ENCODE measurements around the gene CEP112. TPM values are rescaled to one million over a fixed set of nuclear protein-coding genes. Genes with fewer than 3 reads are reported as not detected.

The CEP112 gene
- total and polyA plus RNA-seq, 4 donors, result 1.1 to 4.9 (median 1.4) TPM

DNA sequence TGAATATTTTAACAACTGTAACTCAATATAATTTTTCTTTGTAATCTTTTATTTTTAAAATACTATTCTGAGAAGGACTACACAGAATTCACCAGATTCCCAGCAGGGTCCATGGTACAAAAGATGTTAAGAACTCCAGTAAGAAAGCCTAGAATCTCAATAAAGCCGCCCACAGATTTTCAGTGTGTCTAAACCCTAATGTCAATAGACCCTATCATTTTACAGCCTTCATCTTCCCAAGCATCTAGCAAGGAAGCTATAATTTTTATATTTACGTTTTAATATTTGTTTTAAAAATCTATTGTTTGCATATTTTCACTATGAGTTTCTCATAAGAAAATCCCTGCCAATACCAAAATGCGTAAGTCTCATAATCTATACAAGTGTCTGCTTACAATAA is 148.5 kb downstream of the CEP112 start:
- no peak overlapping the region for H3K4me3 ChIP-seq (ENCODE audit: low read depth in 1 of 3, low read length in 3 of 3)
- H3K36me3 ChIP-seq (ENCODE audit: control insufficient read depth in 4 of 4, insufficient read depth in 3 of 4, low read depth in 1 of 4, low read length in 3 of 4), result no peaks in the 10 kb centered on the region
- no peaks in the 10 kb centered on the region for H3K9me3 ChIP-seq (ENCODE audit: control insufficient read depth in 4 of 4, low read length in 3 of 4)
- no peak overlapping the region for H3K27ac ChIP-seq (ENCODE audit: low read depth in 1 of 2, low read length in 2 of 2)
- H3K4me1 ChIP-seq (ENCODE audit: control insufficient read depth in 4 of 4, insufficient read depth in 4 of 4, low read length in 3 of 4), result no peaks in the 10 kb centered on the region
- no peak overlapping the region for H3K9ac ChIP-seq (ENCODE audit: low read depth in 1 of 2, low read length in 2 of 2)
- no peak for TF ChIP-seq EGR1 (IDR thresholded peaks at IDR 0.05; ENCODE audit: low read depth in 2 of 2)
- TF ChIP-seq, protein P1, sequence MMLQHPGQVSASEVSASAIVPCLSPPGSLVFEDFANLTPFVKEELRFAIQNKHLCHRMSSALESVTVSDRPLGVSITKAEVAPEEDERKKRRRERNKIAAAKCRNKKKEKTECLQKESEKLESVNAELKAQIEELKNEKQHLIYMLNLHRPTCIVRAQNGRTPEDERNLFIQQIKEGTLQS (IDR thresholded peaks at IDR 0.05), result no peak
- no peak for TF ChIP-seq GABPA (IDR thresholded peaks at IDR 0.05 in 1 of 2, conservative IDR thresholded peaks at IDR 0.05 in 1 of 2)
- TF ChIP-seq, protein P2, sequence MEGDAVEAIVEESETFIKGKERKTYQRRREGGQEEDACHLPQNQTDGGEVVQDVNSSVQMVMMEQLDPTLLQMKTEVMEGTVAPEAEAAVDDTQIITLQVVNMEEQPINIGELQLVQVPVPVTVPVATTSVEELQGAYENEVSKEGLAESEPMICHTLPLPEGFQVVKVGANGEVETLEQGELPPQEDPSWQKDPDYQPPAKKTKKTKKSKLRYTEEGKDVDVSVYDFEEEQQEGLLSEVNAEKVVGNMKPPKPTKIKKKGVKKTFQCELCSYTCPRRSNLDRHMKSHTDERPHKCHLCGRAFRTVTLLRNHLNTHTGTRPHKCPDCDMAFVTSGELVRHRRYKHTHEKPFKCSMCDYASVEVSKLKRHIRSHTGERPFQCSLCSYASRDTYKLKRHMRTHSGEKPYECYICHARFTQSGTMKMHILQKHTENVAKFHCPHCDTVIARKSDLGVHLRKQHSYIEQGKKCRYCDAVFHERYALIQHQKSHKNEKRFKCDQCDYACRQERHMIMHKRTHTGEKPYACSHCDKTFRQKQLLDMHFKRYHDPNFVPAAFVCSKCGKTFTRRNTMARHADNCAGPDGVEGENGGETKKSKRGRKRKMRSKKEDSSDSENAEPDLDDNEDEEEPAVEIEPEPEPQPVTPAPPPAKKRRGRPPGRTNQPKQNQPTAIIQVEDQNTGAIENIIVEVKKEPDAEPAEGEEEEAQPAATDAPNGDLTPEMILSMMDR (IDR thresholded peaks at IDR 0.05; ENCODE audit: low read depth, low read length, missing input control), result no peak
- no peak for TF ChIP-seq JUND (IDR thresholded peaks at IDR 0.05)
- TF ChIP-seq, protein P3, sequence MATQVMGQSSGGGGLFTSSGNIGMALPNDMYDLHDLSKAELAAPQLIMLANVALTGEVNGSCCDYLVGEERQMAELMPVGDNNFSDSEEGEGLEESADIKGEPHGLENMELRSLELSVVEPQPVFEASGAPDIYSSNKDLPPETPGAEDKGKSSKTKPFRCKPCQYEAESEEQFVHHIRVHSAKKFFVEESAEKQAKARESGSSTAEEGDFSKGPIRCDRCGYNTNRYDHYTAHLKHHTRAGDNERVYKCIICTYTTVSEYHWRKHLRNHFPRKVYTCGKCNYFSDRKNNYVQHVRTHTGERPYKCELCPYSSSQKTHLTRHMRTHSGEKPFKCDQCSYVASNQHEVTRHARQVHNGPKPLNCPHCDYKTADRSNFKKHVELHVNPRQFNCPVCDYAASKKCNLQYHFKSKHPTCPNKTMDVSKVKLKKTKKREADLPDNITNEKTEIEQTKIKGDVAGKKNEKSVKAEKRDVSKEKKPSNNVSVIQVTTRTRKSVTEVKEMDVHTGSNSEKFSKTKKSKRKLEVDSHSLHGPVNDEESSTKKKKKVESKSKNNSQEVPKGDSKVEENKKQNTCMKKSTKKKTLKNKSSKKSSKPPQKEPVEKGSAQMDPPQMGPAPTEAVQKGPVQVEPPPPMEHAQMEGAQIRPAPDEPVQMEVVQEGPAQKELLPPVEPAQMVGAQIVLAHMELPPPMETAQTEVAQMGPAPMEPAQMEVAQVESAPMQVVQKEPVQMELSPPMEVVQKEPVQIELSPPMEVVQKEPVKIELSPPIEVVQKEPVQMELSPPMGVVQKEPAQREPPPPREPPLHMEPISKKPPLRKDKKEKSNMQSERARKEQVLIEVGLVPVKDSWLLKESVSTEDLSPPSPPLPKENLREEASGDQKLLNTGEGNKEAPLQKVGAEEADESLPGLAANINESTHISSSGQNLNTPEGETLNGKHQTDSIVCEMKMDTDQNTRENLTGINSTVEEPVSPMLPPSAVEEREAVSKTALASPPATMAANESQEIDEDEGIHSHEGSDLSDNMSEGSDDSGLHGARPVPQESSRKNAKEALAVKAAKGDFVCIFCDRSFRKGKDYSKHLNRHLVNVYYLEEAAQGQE (IDR thresholded peaks at IDR 0.05), result no peak
- no peak for TF ChIP-seq RAD21 (IDR thresholded peaks at IDR 0.05)
- TF ChIP-seq, protein P4, sequence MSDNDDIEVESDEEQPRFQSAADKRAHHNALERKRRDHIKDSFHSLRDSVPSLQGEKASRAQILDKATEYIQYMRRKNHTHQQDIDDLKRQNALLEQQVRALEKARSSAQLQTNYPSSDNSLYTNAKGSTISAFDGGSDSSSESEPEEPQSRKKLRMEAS (IDR thresholded peaks at IDR 0.05), result no peak
- no peak for TF ChIP-seq HNF4A (conservative IDR thresholded peaks at IDR 0.05)
- TF ChIP-seq SP1 (IDR thresholded peaks at IDR 0.05), result no peak
- no peak for TF ChIP-seq YY1 (IDR thresholded peaks at IDR 0.05)
- no peak for TF ChIP-seq HNF4G (IDR thresholded peaks at IDR 0.05)
- no peaks in the 10 kb centered on the region for H3K27me3 ChIP-seq (ENCODE audit: control insufficient read depth in 4 of 4, insufficient read depth in 4 of 4, low read length in 3 of 4)
- no peak for DNase-seq (ENCODE audit: low spot score)
- 71% methylated on average over 3 of the region's 3 CpGs for WGBS

DNA sequence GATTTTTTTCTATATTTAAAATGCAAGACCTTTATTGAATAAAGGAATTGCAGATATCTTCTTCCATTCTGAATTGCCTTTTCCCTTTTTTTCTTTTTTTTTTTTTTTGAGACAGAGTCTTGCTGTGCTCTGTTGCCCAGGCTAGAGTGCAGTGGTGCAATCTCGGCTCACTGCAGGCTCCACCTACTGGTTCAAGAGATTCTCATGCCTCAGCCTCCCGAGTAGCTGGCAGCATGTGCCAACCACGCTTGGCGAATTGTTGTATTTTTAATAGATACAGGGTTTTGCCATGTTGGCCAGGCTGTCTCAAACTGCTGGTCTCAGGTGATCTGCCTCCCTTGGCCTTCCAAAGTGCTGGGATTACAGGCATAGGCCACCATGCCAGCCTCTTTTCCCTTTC is 151.5 kb downstream of the CEP112 start:
- no peak overlapping the region for H3K27ac ChIP-seq (ENCODE audit: low read depth in 1 of 2, low read length in 2 of 2)
- no peak overlapping the region for H3K4me3 ChIP-seq (ENCODE audit: low read depth in 1 of 3, low read length in 3 of 3)
- H3K9ac ChIP-seq (ENCODE audit: low read depth in 1 of 2, low read length in 2 of 2), result no peak overlapping the region
- peaks cover 0 to 1% (median 0%) of the 10 kb centered on the region in 4 donors for H3K9me3 ChIP-seq (ENCODE audit: control insufficient read depth in 4 of 4, low read length in 3 of 4)
- H3K27me3 ChIP-seq (ENCODE audit: control insufficient read depth in 4 of 4, insufficient read depth in 4 of 4, low read length in 3 of 4), result no peaks in the 10 kb centered on the region
- no peaks in the 10 kb centered on the region for H3K4me1 ChIP-seq (ENCODE audit: control insufficient read depth in 4 of 4, insufficient read depth in 4 of 4, low read length in 3 of 4)
- no peaks in the 10 kb centered on the region for H3K36me3 ChIP-seq (ENCODE audit: control insufficient read depth in 4 of 4, insufficient read depth in 3 of 4, low read depth in 1 of 4, low read length in 3 of 4)
- TF ChIP-seq JUND (IDR thresholded peaks at IDR 0.05) (no peak), EGR1 (IDR thresholded peaks at IDR 0.05; ENCODE audit: low read depth in 2 of 2) (no peak)
- TF ChIP-seq, protein P5, sequence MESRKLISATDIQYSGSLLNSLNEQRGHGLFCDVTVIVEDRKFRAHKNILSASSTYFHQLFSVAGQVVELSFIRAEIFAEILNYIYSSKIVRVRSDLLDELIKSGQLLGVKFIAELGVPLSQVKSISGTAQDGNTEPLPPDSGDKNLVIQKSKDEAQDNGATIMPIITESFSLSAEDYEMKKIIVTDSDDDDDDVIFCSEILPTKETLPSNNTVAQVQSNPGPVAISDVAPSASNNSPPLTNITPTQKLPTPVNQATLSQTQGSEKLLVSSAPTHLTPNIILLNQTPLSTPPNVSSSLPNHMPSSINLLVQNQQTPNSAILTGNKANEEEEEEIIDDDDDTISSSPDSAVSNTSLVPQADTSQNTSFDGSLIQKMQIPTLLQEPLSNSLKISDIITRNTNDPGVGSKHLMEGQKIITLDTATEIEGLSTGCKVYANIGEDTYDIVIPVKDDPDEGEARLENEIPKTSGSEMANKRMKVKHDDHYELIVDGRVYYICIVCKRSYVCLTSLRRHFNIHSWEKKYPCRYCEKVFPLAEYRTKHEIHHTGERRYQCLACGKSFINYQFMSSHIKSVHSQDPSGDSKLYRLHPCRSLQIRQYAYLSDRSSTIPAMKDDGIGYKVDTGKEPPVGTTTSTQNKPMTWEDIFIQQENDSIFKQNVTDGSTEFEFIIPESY (IDR thresholded peaks at IDR 0.05), result no peak
- DNase-seq (ENCODE audit: low spot score), result no peak
- 87% methylated on average over 4 of the region's 4 CpGs for WGBS

All from liver (tissue), 9 donors.